ENCODE data around the gene ABCC1. TPM values are rescaled to one million over a fixed set of nuclear protein-coding genes. Genes with fewer than 3 reads are reported as not detected.
A peak's percentile ranks its signal among the peaks of the same experiment; 100 is the strongest.

Gene ABCC1
- total and polyA plus RNA-seq, 2 of the 4 experiments (the other 2 are of a cell fraction), result 39.4 to 66.0 TPM

DNA sequence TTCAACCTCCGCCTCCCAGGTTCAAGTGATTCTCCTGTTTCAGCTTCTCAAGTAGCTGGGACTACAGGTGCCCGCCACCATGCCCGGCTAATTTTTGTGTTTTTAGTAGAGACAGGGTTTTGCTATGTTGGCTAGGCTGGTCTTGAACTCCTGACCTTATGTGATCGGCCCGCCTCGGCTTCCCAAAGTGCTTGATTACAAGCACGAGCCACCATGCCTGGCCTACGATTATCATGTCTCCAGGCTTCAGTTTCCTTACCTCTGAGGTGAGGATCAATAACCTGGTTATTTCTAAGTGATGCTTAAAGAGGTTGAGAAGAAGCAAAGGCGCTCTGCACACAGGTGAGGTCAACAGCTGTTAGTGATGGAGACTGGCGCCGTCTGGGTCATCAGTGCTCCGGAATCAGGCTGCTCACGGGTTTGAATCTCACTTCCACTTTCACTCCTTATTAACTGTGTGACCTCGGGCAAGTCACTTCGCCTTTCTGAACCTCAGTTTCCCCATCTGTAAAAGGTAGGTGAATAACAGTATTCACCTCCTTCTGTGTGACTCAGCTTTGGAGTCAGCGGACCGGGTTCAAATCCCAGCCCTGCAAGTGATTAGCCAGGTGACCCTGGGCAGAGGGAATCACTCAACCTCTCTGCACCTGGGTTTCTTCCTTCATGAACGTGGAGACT, 745 bp upstream of the ABCC1 start:
- TF ChIP-seq SMC3 (IDR thresholded peaks at IDR 0.05; ENCODE audit: low read depth, low read length) (no peak), CEBPB (IDR thresholded peaks at IDR 0.05; ENCODE audit: low read depth, low read length) (no peak), POLR2A (IDR thresholded peaks at IDR 0.05; ENCODE audit: low read depth, low read length) (no peak), MXI1 (IDR thresholded peaks at IDR 0.05; ENCODE audit: borderline replicate concordance, low read depth, low read length) (no peak), NFE2L2 (IDR thresholded peaks at IDR 0.05; ENCODE audit: low read depth, low read length) (no peak), RAD21 (IDR thresholded peaks at IDR 0.05; ENCODE audit: low read length) (no peak), MAFK (IDR thresholded peaks at IDR 0.05; ENCODE audit: low read depth, low read length) (no peak), CHD1 (IDR thresholded peaks at IDR 0.05; ENCODE audit: low read depth, low read length) (no peak), MAZ (IDR thresholded peaks at IDR 0.05; ENCODE audit: borderline replicate concordance, low read depth, low read length) (no peak), RCOR1 (IDR thresholded peaks at IDR 0.05; ENCODE audit: insufficient replicate concordance, low read length) (no peak), RFX5 (IDR thresholded peaks at IDR 0.05; ENCODE audit: low read depth, low read length) (no peak), BHLHE40 (IDR thresholded peaks at IDR 0.05; ENCODE audit: low read depth, low read length) (no peak)
- TF ChIP-seq, protein P1, sequence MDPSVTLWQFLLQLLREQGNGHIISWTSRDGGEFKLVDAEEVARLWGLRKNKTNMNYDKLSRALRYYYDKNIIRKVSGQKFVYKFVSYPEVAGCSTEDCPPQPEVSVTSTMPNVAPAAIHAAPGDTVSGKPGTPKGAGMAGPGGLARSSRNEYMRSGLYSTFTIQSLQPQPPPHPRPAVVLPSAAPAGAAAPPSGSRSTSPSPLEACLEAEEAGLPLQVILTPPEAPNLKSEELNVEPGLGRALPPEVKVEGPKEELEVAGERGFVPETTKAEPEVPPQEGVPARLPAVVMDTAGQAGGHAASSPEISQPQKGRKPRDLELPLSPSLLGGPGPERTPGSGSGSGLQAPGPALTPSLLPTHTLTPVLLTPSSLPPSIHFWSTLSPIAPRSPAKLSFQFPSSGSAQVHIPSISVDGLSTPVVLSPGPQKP (IDR thresholded peaks at IDR 0.05; ENCODE audit: borderline replicate concordance, low read depth, low read length), result no peak
- TF ChIP-seq, protein P2, sequence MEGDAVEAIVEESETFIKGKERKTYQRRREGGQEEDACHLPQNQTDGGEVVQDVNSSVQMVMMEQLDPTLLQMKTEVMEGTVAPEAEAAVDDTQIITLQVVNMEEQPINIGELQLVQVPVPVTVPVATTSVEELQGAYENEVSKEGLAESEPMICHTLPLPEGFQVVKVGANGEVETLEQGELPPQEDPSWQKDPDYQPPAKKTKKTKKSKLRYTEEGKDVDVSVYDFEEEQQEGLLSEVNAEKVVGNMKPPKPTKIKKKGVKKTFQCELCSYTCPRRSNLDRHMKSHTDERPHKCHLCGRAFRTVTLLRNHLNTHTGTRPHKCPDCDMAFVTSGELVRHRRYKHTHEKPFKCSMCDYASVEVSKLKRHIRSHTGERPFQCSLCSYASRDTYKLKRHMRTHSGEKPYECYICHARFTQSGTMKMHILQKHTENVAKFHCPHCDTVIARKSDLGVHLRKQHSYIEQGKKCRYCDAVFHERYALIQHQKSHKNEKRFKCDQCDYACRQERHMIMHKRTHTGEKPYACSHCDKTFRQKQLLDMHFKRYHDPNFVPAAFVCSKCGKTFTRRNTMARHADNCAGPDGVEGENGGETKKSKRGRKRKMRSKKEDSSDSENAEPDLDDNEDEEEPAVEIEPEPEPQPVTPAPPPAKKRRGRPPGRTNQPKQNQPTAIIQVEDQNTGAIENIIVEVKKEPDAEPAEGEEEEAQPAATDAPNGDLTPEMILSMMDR (conservative IDR thresholded peaks at IDR 0.05; ENCODE audit: low read depth, low read length), result no peak
- TF ChIP-seq, protein P3, sequence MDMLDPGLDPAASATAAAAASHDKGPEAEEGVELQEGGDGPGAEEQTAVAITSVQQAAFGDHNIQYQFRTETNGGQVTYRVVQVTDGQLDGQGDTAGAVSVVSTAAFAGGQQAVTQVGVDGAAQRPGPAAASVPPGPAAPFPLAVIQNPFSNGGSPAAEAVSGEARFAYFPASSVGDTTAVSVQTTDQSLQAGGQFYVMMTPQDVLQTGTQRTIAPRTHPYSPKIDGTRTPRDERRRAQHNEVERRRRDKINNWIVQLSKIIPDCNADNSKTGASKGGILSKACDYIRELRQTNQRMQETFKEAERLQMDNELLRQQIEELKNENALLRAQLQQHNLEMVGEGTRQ (IDR thresholded peaks at IDR 0.05; ENCODE audit: low read depth, low read length), result no peak
- POLR2A ChIA-PET (ENCODE audit: unreplicated experiment), result no interaction called here

More for the DNA sequence above, 745 bp upstream of the ABCC1 start:
- Histone ChIP-seq H3K14ac (replicated peaks; ENCODE audit: low read depth, low read length) (peak overlapping the region; percentile 54), H2BK5ac (ENCODE audit: low read depth, low read length, poor library complexity, severe bottlenecking) (peak overlapping the region; percentile 87), H3K27me3 (ENCODE audit: control insufficient read depth, insufficient read depth, low read length) (no peaks in the 10 kb centered on the region), H3K18ac (ENCODE audit: low read depth, low read length) (peak overlapping the region; percentile 69), H3K9me3 (ENCODE audit: control insufficient read depth, insufficient read depth, low read length) (no peaks in the 10 kb centered on the region), H3K27ac (ENCODE audit: insufficient read depth, low read length) (peak overlapping the region; percentile 85), H2BK120ac (ENCODE audit: low read depth, low read length) (peak overlapping the region; percentile 85), H3K4me3 (ENCODE audit: insufficient read depth, low read depth, low read length) (peak overlapping the region; percentile 58), H3K9me1 (ENCODE audit: insufficient read depth, low read length) (peaks cover 27% of the 10 kb centered on the region), H3K56ac (ENCODE audit: extremely low read depth, insufficient read depth, low read length) (peak overlapping the region; percentile 81; the same call in 1 of the 2 replicates), H3K79me1 (ENCODE audit: low read depth in 1 of 2, low read length in 2 of 2) (peaks cover 4 to 43% of the 10 kb centered on the region in 2 experiments; a peak in 3 of 4 replicates), H3K4ac (ENCODE audit: low read depth, low read length) (peak overlapping the region; percentile 86), H4K8ac (ENCODE audit: low read depth in 2 of 2, low read length in 2 of 2) (peak overlapping the region; percentile 75 to 84), H2BK15ac (ENCODE audit: low read depth, low read length) (peak overlapping the region; percentile 35; the same call in 2 of the 3 replicates), H3K23ac (ENCODE audit: low read depth, low read length) (peak overlapping the region; percentile 93), H4K91ac (ENCODE audit: insufficient read depth, low read depth, low read length) (peak overlapping the region; percentile 90), H3K9ac (ENCODE audit: low read depth, low read length) (peak overlapping the region; percentile 77), H2AK9ac (replicated peaks; ENCODE audit: low read depth, low read length, poor library complexity) (peak overlapping the region; percentile 89), H2AFZ (replicated peaks; ENCODE audit: low read length, poor library complexity) (peak overlapping the region; percentile 93), H3K4me2 (ENCODE audit: low read depth, low read length) (peak overlapping the region; percentile 94), H2AK5ac (ENCODE audit: low read depth, low read length) (peak overlapping the region; percentile 92), H3K4me1 (ENCODE audit: control insufficient read depth, insufficient read depth, low read length) (peaks cover 29% of the 10 kb centered on the region), H4K20me1 (ENCODE audit: insufficient read depth, low read length) (peaks cover 35% of the 10 kb centered on the region), H4K5ac (ENCODE audit: low read depth, low read length) (peak overlapping the region; percentile 77), H2BK20ac (ENCODE audit: low read depth, low read length) (peak overlapping the region; percentile 93), H3K36me3 (ENCODE audit: control insufficient read depth, insufficient read depth, low read length) (peaks cover 11% of the 10 kb centered on the region; the same call in 1 of the 2 replicates)
- DNase-seq (no peak), ATAC-seq (ENCODE audit: low read depth) (no peak)
- intact Hi-C loops (cut with micrococcal nuclease) (loop anchor here (5.0 to 10.0 kb wide), 2 partner anchors 71 to 174 kb away; no protein-coding TSS in a partner anchor), in situ Hi-C loops (cut with MboI; ENCODE audit: low sequenced_read_pairs) (no loop called here), dilution Hi-C loops (cut with HindIII; ENCODE audit: low sequenced_read_pairs, unreplicated experiment) (no loop called here)
- 87% methylated on average over 6 of the region's 18 CpGs; no CpG with 5 or more reads in 1 of the 2 experiments for WGBS, 2 experiments (ENCODE audit: extremely low coverage in 2 of 2, insufficient read length in 1 of 2)
- no TSS peak for BruUV-seq (replicated peaks)
- CTCF ChIA-PET, result no interaction called here

All from IMR-90 (cell line).